MM.1S (cell line): ENCODE data around the gene GLCCI1.

Experiments
- CTCF ChIP-seq: fragments of 300-600 bp; sonication (generic); IDR thresholded peaks from 2 replicates; pipeline ENCODE4 v1.5.1; 2016; ENCODE audit warnings: antibody characterized with exemption, low read length, mixed read lengths
- EZH2phosphoT487 ChIP-seq: fragments of 300-600 bp; sonication (generic); IDR thresholded peaks from 2 replicates; pipeline ENCODE4 v1.6.1; 2018; ENCODE audit warnings: antibody characterized with exemption, low read length

GRCh38 chr7:8135417-8135816 is 166.8 kb downstream of the GLCCI1 start:
- TF ChIP-seq CTCF (no peak), EZH2phosphoT487 (no peak)
